T-helper 2 cell treated with Interferon-gamma antibody and Interleukin-4, amounts not matched to agents 5 μg/mL and 100 μg/mL, for 36 hours (primary cell): ENCODE data around the gene POMGNT1.

Experiments used
- DNase-seq: peaks from one replicate; pipeline ENCODE4 v3.0.0; 2021; ENCODE audit warnings: low spot score
- H3K27ac Mint-ChIP-seq: one replicate; pipeline ENCODE4 v1.8.0; 2021; ENCODE audit warnings: mild to moderate bottlenecking, mixed read lengths
- H3K27me3 Mint-ChIP-seq: one replicate; pipeline ENCODE4 v1.8.0; 2021; ENCODE audit warnings: low read depth, mixed read lengths
- H3K36me3 Mint-ChIP-seq: one replicate; pipeline ENCODE4 v1.8.0; 2021; ENCODE audit warnings: low read depth, mixed read lengths
- H3K4me1 Mint-ChIP-seq: one replicate; pipeline ENCODE4 v1.8.0; 2021; ENCODE audit warnings: low read depth, mixed read lengths
- H3K4me3 Mint-ChIP-seq: one replicate; pipeline ENCODE4 v1.8.0; 2022; ENCODE audit warnings: mild to moderate bottlenecking, moderate library complexity, mixed read lengths
- H3K9me3 Mint-ChIP-seq: one replicate; pipeline ENCODE4 v1.8.0; 2021; ENCODE audit warnings: mixed read lengths

Gene POMGNT1

GRCh38 chr1:46197560-46197963, 672 bp downstream of the POMGNT1 start:
- H3K4me1 Mint-ChIP-seq, result peaks cover 12% of the 10 kb centered on the region
- DNase-seq, result no peak
- peak overlapping the region; percentile 72 for H3K27ac Mint-ChIP-seq
- peak overlapping the region; percentile 87 for H3K4me3 Mint-ChIP-seq
- H3K9me3 Mint-ChIP-seq, result no peaks in the 10 kb centered on the region
- no peaks in the 10 kb centered on the region for H3K27me3 Mint-ChIP-seq
- peaks cover 6% of the 10 kb centered on the region for H3K36me3 Mint-ChIP-seq

GRCh38 chr1:46196609-46197008, 1.6 kb downstream of the POMGNT1 start:
- Mint-ChIP-seq H3K27ac (no peak overlapping the region), H3K4me1 (peaks cover 12% of the 10 kb centered on the region), H3K9me3 (no peaks in the 10 kb centered on the region), H3K27me3 (no peaks in the 10 kb centered on the region), H3K4me3 (peak overlapping the region; percentile 87), H3K36me3 (peaks cover 8% of the 10 kb centered on the region)
- no peak for DNase-seq

GRCh38 chr1:46194641-46195193, 3.5 kb downstream of the POMGNT1 start:
- Mint-ChIP-seq H3K4me1 (peaks cover 12% of the 10 kb centered on the region), H3K36me3 (peaks cover 9% of the 10 kb centered on the region), H3K27me3 (no peaks in the 10 kb centered on the region), H3K9me3 (no peaks in the 10 kb centered on the region), H3K27ac (no peak overlapping the region), H3K4me3 (no peak overlapping the region)
- no peak for DNase-seq

- H3K9me3 Mint-ChIP-seq, result no peaks in the 10 kb centered on the region
- no peak overlapping the region for H3K27ac Mint-ChIP-seq
- no peaks in the 10 kb centered on the region for H3K27me3 Mint-ChIP-seq
- peaks cover 7% of the 10 kb centered on the region for H3K4me1 Mint-ChIP-seq
- H3K36me3 Mint-ChIP-seq, result peaks cover 14% of the 10 kb centered on the region
- DNase-seq, result no peak
- H3K4me3 Mint-ChIP-seq, result no peak overlapping the region
These were observed 4.2 kb downstream of the POMGNT1 start for GRCh38 chr1:46193984-46194570.

GRCh38 chr1:46193285-46193684, 4.9 kb downstream of the POMGNT1 start:
- H3K9me3 Mint-ChIP-seq, result no peaks in the 10 kb centered on the region
- peaks cover 14% of the 10 kb centered on the region for H3K36me3 Mint-ChIP-seq
- no peak for DNase-seq
- H3K27ac Mint-ChIP-seq, result no peak overlapping the region
- H3K4me1 Mint-ChIP-seq, result peaks cover 6% of the 10 kb centered on the region
- H3K27me3 Mint-ChIP-seq, result no peaks in the 10 kb centered on the region
- no peak overlapping the region for H3K4me3 Mint-ChIP-seq

GRCh38 chr1:46192171-46192570, 6.1 kb downstream of the POMGNT1 start:
- no peaks in the 10 kb centered on the region for H3K27me3 Mint-ChIP-seq
- H3K27ac Mint-ChIP-seq, result no peak overlapping the region
- no peak overlapping the region for H3K4me3 Mint-ChIP-seq
- H3K4me1 Mint-ChIP-seq, result peaks cover 3% of the 10 kb centered on the region
- no peak for DNase-seq
- no peaks in the 10 kb centered on the region for H3K9me3 Mint-ChIP-seq
- H3K36me3 Mint-ChIP-seq, result peaks cover 14% of the 10 kb centered on the region

GRCh38 chr1:46191033-46191701, 7.1 kb downstream of the POMGNT1 start:
- H3K27ac Mint-ChIP-seq, result no peak overlapping the region
- H3K9me3 Mint-ChIP-seq, result no peaks in the 10 kb centered on the region
- peaks cover 14% of the 10 kb centered on the region for H3K36me3 Mint-ChIP-seq
- no peaks in the 10 kb centered on the region for H3K4me1 Mint-ChIP-seq
- no peak for DNase-seq
- H3K4me3 Mint-ChIP-seq, result no peak overlapping the region
- H3K27me3 Mint-ChIP-seq, result no peaks in the 10 kb centered on the region

GRCh38 chr1:46190539-46190938, 7.7 kb downstream of the POMGNT1 start:
- no peak for DNase-seq
- H3K9me3 Mint-ChIP-seq, result no peaks in the 10 kb centered on the region
- no peak overlapping the region for H3K4me3 Mint-ChIP-seq
- H3K27ac Mint-ChIP-seq, result no peak overlapping the region
- no peaks in the 10 kb centered on the region for H3K4me1 Mint-ChIP-seq
- H3K27me3 Mint-ChIP-seq, result no peaks in the 10 kb centered on the region
- H3K36me3 Mint-ChIP-seq, result peaks cover 14% of the 10 kb centered on the region

- Mint-ChIP-seq H3K27ac (no peak overlapping the region), H3K4me3 (no peak overlapping the region), H3K4me1 (no peaks in the 10 kb centered on the region), H3K36me3 (peaks cover 12% of the 10 kb centered on the region), H3K27me3 (no peaks in the 10 kb centered on the region), H3K9me3 (no peaks in the 10 kb centered on the region)
- DNase-seq, result no peak
These were observed 9.8 kb downstream of the POMGNT1 start for GRCh38 chr1:46188295-46189030.

- no peaks in the 10 kb centered on the region for H3K27me3 Mint-ChIP-seq
- no peak for DNase-seq
These were observed 10.9 kb downstream of the POMGNT1 start for GRCh38 chr1:46187106-46187869.

GRCh38 chr1:46186076-46186475, 12.2 kb downstream of the POMGNT1 start:
- H3K4me3 Mint-ChIP-seq, result no peak overlapping the region
- H3K9me3 Mint-ChIP-seq, result no peaks in the 10 kb centered on the region
- peaks cover 6% of the 10 kb centered on the region for H3K36me3 Mint-ChIP-seq
- no peak for DNase-seq
- no peaks in the 10 kb centered on the region for H3K4me1 Mint-ChIP-seq
- H3K27me3 Mint-ChIP-seq, result no peaks in the 10 kb centered on the region
- H3K27ac Mint-ChIP-seq, result no peak overlapping the region

More at GRCh38 chr1:46187106-46187869, 10.9 kb downstream of the POMGNT1 start:
- H3K27ac Mint-ChIP-seq, result no peak overlapping the region
- no peaks in the 10 kb centered on the region for H3K4me1 Mint-ChIP-seq
- H3K4me3 Mint-ChIP-seq, result no peak overlapping the region
- H3K36me3 Mint-ChIP-seq, result peaks cover 8% of the 10 kb centered on the region
- H3K9me3 Mint-ChIP-seq, result no peaks in the 10 kb centered on the region

- no peaks in the 10 kb centered on the region for H3K9me3 Mint-ChIP-seq
- peak; percentile 67 for DNase-seq
- no peak overlapping the region for H3K4me3 Mint-ChIP-seq
- H3K27me3 Mint-ChIP-seq, result no peaks in the 10 kb centered on the region
- peaks cover 5% of the 10 kb centered on the region for H3K36me3 Mint-ChIP-seq
- H3K4me1 Mint-ChIP-seq, result no peaks in the 10 kb centered on the region
- H3K27ac Mint-ChIP-seq, result peak overlapping the region; percentile 58
These were observed 13.1 kb downstream of the POMGNT1 start for GRCh38 chr1:46184920-46185658.

GRCh38 chr1:46183926-46184557, 14.2 kb downstream of the POMGNT1 start:
- Mint-ChIP-seq H3K36me3 (no peaks in the 10 kb centered on the region), H3K4me3 (no peak overlapping the region), H3K9me3 (no peaks in the 10 kb centered on the region), H3K4me1 (no peaks in the 10 kb centered on the region), H3K27ac (no peak overlapping the region), H3K27me3 (no peaks in the 10 kb centered on the region)
- no peak for DNase-seq
